WTC11 (cell line): ENCODE results near the gene FOXJ1. TPM values are rescaled to one million over a fixed set of nuclear protein-coding genes. Genes with fewer than 3 reads are reported as not detected.
A peak's percentile ranks its signal among the peaks of the same experiment; 100 is the strongest.

Experiments used
- ATAC-seq: fragments of 200-7000 bp; cut with Tn5 transposase; 2 replicates; pipeline ENCODE4 v1.10.0; 2021; ENCODE audit warnings: mild to moderate bottlenecking, moderate library complexity
- CTCF ChIA-PET: fragments of 300-600 bp; sonication (Branson Sonifier 250); formaldehyde crosslinking; loops from one replicate; lab custom pipeline; 2021; ENCODE audit warnings: antibody characterized with exemption; lab: Charles Lee
- POLR2A ChIA-PET: fragments of 350-600 bp; sonication (Branson Sonifier 250); formaldehyde crosslinking; loops from one replicate; lab custom pipeline; 2021; ENCODE audit warnings: antibody characterized with exemption; lab: Charles Lee
- DNase-seq: peaks from one replicate; pipeline ENCODE4 v3.0.0; 2021; ENCODE audit warnings: low spot score
- H3K27ac Mint-ChIP-seq: 2 replicates; pipeline ENCODE4 v1.8.0; 2021; ENCODE audit warnings: mixed read lengths
- H3K27me3 Mint-ChIP-seq: 2 replicates; pipeline ENCODE4 v1.8.0; 2021; ENCODE audit warnings: low read depth, mild to moderate bottlenecking, moderate library complexity, mixed read lengths
- H3K36me3 Mint-ChIP-seq: 2 replicates; pipeline ENCODE4 v1.8.0; 2021; ENCODE audit warnings: mixed read lengths
- H3K4me1 Mint-ChIP-seq: 2 replicates; pipeline ENCODE4 v1.8.0; 2022; ENCODE audit warnings: mixed read lengths
- H3K4me3 Mint-ChIP-seq: 2 replicates; pipeline ENCODE4 v1.8.0; 2021; ENCODE audit warnings: mild to moderate bottlenecking, moderate library complexity, mixed read lengths
- H3K9me3 Mint-ChIP-seq: 2 replicates; pipeline ENCODE4 v1.8.0; 2021; ENCODE audit warnings: mixed read lengths
- AFF4 ChIP-seq: sonication (generic); formaldehyde crosslinking; IDR thresholded peaks from 2 replicates; pipeline ENCODE4 v1.8.1; 2023; ENCODE audit warnings: mild to moderate bottlenecking, missing genetic modification reagents, borderline replicate concordance
- ATF6 ChIP-seq: sonication (generic); formaldehyde crosslinking; IDR thresholded peaks from 2 replicates; pipeline ENCODE4 v1.8.1; 2023; ENCODE audit warnings: mild to moderate bottlenecking, missing genetic modification reagents
- CREM ChIP-seq: sonication (generic); formaldehyde crosslinking; IDR thresholded peaks from 2 replicates; pipeline ENCODE4 v1.8.1; 2022; ENCODE audit warnings: mild to moderate bottlenecking, missing genetic modification reagents, moderate library complexity
- CTCF ChIP-seq: fragments of 200-600 bp; IDR thresholded peaks from 2 replicates; pipeline ENCODE4 v1.8.0; 2022; ENCODE audit warnings: antibody characterized with exemption
- FOXP1 ChIP-seq: sonication (generic); formaldehyde crosslinking; IDR thresholded peaks from 2 replicates; pipeline ENCODE4 v1.8.0; 2022; ENCODE audit warnings: missing genetic modification reagents, mild to moderate bottlenecking, moderate library complexity, borderline replicate concordance
- MYBL2 ChIP-seq: sonication (generic); formaldehyde crosslinking; IDR thresholded peaks from 2 replicates; pipeline ENCODE4 v1.8.1; 2023; ENCODE audit warnings: mild to moderate bottlenecking, moderate library complexity, missing genetic modification reagents
- NFE2L1 ChIP-seq: sonication (generic); formaldehyde crosslinking; IDR thresholded peaks from 2 replicates; pipeline ENCODE4 v1.8.1; 2023; ENCODE audit warnings: missing genetic modification reagents
- NFYB ChIP-seq: sonication (generic); formaldehyde crosslinking; conservative IDR thresholded peaks from 2 replicates; pipeline ENCODE4 v1.8.0; 2022; ENCODE audit warnings: low read depth, missing genetic modification reagents
- PRDM15 ChIP-seq: sonication (generic); formaldehyde crosslinking; IDR thresholded peaks from 2 replicates; pipeline ENCODE4 v1.8.0; 2022; ENCODE audit warnings: missing genetic modification reagents
- PRRX2 ChIP-seq: fragments of 250-450 bp; sonication (Bioruptor Pico); IDR thresholded peaks from 2 replicates; pipeline ENCODE4 v1.8.0; 2021; ENCODE audit warnings: mild to moderate bottlenecking
- RORB ChIP-seq: fragments of 250-450 bp; sonication (Bioruptor Pico); IDR thresholded peaks from 2 replicates; pipeline ENCODE4 v1.9.0; 2021; ENCODE audit warnings: mild to moderate bottlenecking
- ZBTB21 ChIP-seq: sonication (generic); formaldehyde crosslinking; IDR thresholded peaks from 2 replicates; pipeline ENCODE4 v1.8.1; 2023; ENCODE audit warnings: mild to moderate bottlenecking, missing genetic modification reagents, borderline replicate concordance
- ZBTB43 ChIP-seq: sonication (generic); formaldehyde crosslinking; IDR thresholded peaks from 2 replicates; pipeline ENCODE4 v1.8.1; 2023; ENCODE audit warnings: mild to moderate bottlenecking, missing genetic modification reagents
- ZNF121 ChIP-seq: sonication (generic); formaldehyde crosslinking; IDR thresholded peaks from 2 replicates; pipeline ENCODE4 v1.8.0; 2023; ENCODE audit warnings: missing genetic modification reagents
- total RNA-seq: library from RNA; stranded (reverse); gene quantifications from 3 replicates; pipeline ENCODE4 v1.2.3, GENCODE V29; 2021
- TF ChIP-seq, protein P1 (sequence below): sonication (generic); formaldehyde crosslinking; IDR thresholded peaks from 2 replicates; pipeline ENCODE4 v1.8.0; 2022; ENCODE audit warnings: mild to moderate bottlenecking, missing genetic modification reagents
- TF ChIP-seq, protein P2 (sequence below): sonication (generic); formaldehyde crosslinking; IDR thresholded peaks from 2 replicates; pipeline ENCODE4 v1.8.1; 2023; ENCODE audit warnings: mild to moderate bottlenecking, missing genetic modification reagents, moderate library complexity

Gene FOXJ1
- total RNA-seq, 1 experiment from 2014 or later = 11.8 TPM

GRCh38 chr17:76141212-76142038, at the start of gene FOXJ1 (continued):
- TF ChIP-seq ZBTB43 (CRISPR knock-in tag) (0 out of 2 replicates have a peak, but pooled peaks have one; percentile 45), PRRX2 (CRISPR knock-in tag) (no peak), MYBL2 (peak; percentile 74; the same call in 1 of the 2 replicates), ZBTB21 (CRISPR knock-in tag) (0 out of 2 replicates have a peak, but pooled peaks have one; percentile 38), CREM (CRISPR knock-in tag) (0 out of 2 replicates have a peak, but pooled peaks have one; percentile 27), PRDM15 (CRISPR knock-in tag) (0 out of 2 replicates have a peak, but pooled peaks have one; percentile 15), FOXP1 (CRISPR knock-in tag) (peak; percentile 70; the same call in 1 of the 2 replicates)
- TF ChIP-seq, protein P1, sequence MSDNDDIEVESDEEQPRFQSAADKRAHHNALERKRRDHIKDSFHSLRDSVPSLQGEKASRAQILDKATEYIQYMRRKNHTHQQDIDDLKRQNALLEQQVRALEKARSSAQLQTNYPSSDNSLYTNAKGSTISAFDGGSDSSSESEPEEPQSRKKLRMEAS (CRISPR knock-in tag) = peak; percentile 57; the same call in 1 of the 2 replicates

DNA sequence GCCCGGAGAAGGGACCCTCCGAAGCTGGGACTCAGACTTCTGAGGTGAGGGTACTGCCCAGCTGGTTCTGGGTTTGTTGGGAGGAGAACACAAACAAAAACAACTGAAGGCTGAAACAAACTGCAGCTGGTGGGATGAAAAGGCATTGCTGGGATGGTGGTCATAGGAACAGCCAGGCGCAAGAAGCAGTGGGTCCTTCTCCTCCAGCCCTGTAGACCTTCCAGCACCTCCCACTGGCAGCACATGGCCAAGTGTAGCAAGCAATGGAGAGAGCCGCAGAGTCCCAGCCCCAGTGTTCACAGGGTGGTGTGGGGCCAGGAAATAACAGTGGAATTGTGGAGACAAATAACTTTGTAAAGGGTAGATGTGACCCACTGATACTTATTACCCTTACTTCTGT, 48.7 kb upstream of the FOXJ1 start:
- Mint-ChIP-seq H3K27ac (no peak overlapping the region), H3K27me3 (no peaks in the 10 kb centered on the region), H3K9me3 (no peaks in the 10 kb centered on the region), H3K4me3 (no peak overlapping the region), H3K36me3 (no peaks in the 10 kb centered on the region), H3K4me1 (peaks cover 25% of the 10 kb centered on the region)
- ChIA-PET POLR2A (no interaction called here), CTCF (interaction anchor here (0.7 to 2.8 kb wide), 9 partner anchors 8 to 329 kb away, joined by 3 to 15 read pairs (median 4); no protein-coding TSS in a partner anchor)
- peak; percentile 19 for DNase-seq
- peak; percentile 76 for ATAC-seq
- no peak for TF ChIP-seq ATF6 (CRISPR knock-in tag)
- TF ChIP-seq, protein P2, sequence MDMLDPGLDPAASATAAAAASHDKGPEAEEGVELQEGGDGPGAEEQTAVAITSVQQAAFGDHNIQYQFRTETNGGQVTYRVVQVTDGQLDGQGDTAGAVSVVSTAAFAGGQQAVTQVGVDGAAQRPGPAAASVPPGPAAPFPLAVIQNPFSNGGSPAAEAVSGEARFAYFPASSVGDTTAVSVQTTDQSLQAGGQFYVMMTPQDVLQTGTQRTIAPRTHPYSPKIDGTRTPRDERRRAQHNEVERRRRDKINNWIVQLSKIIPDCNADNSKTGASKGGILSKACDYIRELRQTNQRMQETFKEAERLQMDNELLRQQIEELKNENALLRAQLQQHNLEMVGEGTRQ (CRISPR knock-in tag) = no peak
- TF ChIP-seq CREM (CRISPR knock-in tag) = no peak
- TF ChIP-seq AFF4 (CRISPR knock-in tag) = no peak
- TF ChIP-seq RORB (CRISPR knock-in tag) = no peak
- TF ChIP-seq NFYB (CRISPR knock-in tag) = no peak
- TF ChIP-seq NFE2L1 (CRISPR knock-in tag) = no peak
- no peak for TF ChIP-seq ZNF121
- TF ChIP-seq CTCF = no peak
